GM18861 (cell line): ENCODE data around the gene CA5A.
"Not testable (repeated sequence)": the region's sequence is repeated elsewhere in the genome, so short reads cannot be mapped to it uniquely, and the experiment has no call there.

Experiments
- ATAC-seq: cut with Tn5 transposase; IDR thresholded peaks from one replicate; pipeline ENCODE4 v1.9.1; 2021; ENCODE audit not compliant: unreplicated experiment

The CA5A gene

GRCh38 chr16:87869061-87869878 is 67.1 kb downstream of the CA5A start, which contains the start of gene SLC7A5:
SLC7A5 (minus strand) TSS chr16:87869507; CDS start chr16:87869422, 85 bp downstream.
- peak; percentile 37 for ATAC-seq

GRCh38 chr16:87868254-87869029 is 67.9 kb downstream of the CA5A start:
- ATAC-seq, result not testable (repeated sequence)

- not testable (repeated sequence) for ATAC-seq
Measured at GRCh38 chr16:87865902-87866555, 70.3 kb downstream of the CA5A start.

GRCh38 chr16:87864331-87864989 is 71.9 kb downstream of the CA5A start:
- ATAC-seq, result no peak

- ATAC-seq, result not testable (repeated sequence)
Measured at GRCh38 chr16:87863327-87863635, 73.0 kb downstream of the CA5A start.

GRCh38 chr16:87862597-87863326 is 73.6 kb downstream of the CA5A start:
- not testable (repeated sequence) for ATAC-seq

- not testable (repeated sequence) for ATAC-seq
Measured at GRCh38 chr16:87861300-87862099, 74.8 kb downstream of the CA5A start.

GRCh38 chr16:87860553-87861299 is 75.6 kb downstream of the CA5A start:
- no peak for ATAC-seq

GRCh38 chr16:87858151-87858993 is 78.0 kb downstream of the CA5A start:
- ATAC-seq, result not testable (repeated sequence)

- no peak for ATAC-seq
Measured at GRCh38 chr16:87856791-87857228, 79.5 kb downstream of the CA5A start.

- peak; percentile 39 for ATAC-seq
Measured at GRCh38 chr16:87855852-87856715, 80.2 kb downstream of the CA5A start.

- ATAC-seq, result no peak
Measured at GRCh38 chr16:87854907-87855683, 81.2 kb downstream of the CA5A start.

- no peak for ATAC-seq
Measured at GRCh38 chr16:87854053-87854906, 82.0 kb downstream of the CA5A start.

GRCh38 chr16:87853411-87854052 is 82.8 kb downstream of the CA5A start:
- peak; percentile 54 for ATAC-seq

- ATAC-seq, result no peak
Measured at GRCh38 chr16:87851601-87852000, 84.7 kb downstream of the CA5A start.
